DOHH2 (cell line): ENCODE measurements around the gene TRIM27.

Experiments used
- EZH2phosphoT487 ChIP-seq: fragments of 200-600 bp; sonication (generic); IDR thresholded peaks from 2 replicates; pipeline ENCODE4 v1.6.1; 2017; ENCODE audit warnings: borderline replicate concordance, mild to moderate bottlenecking, antibody characterized with exemption, low read length, moderate library complexity, mixed read lengths
- TF ChIP-seq, protein P1 (sequence below): fragments of 200-600 bp; sonication (generic); IDR thresholded peaks from one replicate; pipeline ENCODE4 v1.5.1; 2014; ENCODE audit warnings: antibody characterized with exemption, mild to moderate bottlenecking, low read depth, low read length; ENCODE audit not compliant: poor library complexity, severe bottlenecking

DNA sequence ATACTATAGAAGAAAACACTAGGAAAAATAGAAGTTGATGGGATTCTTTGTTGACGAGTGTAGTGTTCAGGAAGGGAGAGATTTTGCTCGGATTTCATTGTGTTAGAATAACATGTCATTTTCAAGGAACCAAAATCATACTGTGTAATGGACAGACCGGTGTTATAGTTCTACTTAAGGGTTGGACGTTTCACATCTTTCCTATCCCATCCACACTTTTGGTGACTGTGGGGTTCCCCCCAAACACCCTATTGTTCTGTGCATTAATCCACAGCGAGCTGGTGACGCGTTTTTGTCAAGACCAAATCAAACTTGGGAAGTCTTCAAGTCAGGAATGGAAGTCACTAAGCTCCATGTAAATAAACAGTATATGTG is 43.3 kb downstream of the TRIM27 start:
- TF ChIP-seq, protein P1, sequence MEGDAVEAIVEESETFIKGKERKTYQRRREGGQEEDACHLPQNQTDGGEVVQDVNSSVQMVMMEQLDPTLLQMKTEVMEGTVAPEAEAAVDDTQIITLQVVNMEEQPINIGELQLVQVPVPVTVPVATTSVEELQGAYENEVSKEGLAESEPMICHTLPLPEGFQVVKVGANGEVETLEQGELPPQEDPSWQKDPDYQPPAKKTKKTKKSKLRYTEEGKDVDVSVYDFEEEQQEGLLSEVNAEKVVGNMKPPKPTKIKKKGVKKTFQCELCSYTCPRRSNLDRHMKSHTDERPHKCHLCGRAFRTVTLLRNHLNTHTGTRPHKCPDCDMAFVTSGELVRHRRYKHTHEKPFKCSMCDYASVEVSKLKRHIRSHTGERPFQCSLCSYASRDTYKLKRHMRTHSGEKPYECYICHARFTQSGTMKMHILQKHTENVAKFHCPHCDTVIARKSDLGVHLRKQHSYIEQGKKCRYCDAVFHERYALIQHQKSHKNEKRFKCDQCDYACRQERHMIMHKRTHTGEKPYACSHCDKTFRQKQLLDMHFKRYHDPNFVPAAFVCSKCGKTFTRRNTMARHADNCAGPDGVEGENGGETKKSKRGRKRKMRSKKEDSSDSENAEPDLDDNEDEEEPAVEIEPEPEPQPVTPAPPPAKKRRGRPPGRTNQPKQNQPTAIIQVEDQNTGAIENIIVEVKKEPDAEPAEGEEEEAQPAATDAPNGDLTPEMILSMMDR, result no peak
- no peak for TF ChIP-seq EZH2phosphoT487
